ENCODE measurements around the gene CCDC116. TPM values are rescaled to one million over a fixed set of nuclear protein-coding genes. Genes with fewer than 3 reads are reported as not detected.

CCDC116 gene
- not detected in 2 replicates for total RNA-seq

GRCh38 chr22:21632237-21632895 is at the start of gene CCDC116:
CCDC116 (plus strand) TSS chr22:21632760; CDS start chr22:21633182, 422 bp downstream.

GRCh38 chr22:21629255-21630149 is 3.1 kb upstream of the CCDC116 start, which contains the start of gene YDJC:
YDJC (minus strand) TSS chr22:21630022; CDS start chr22:21630014, 8 bp downstream.

GRCh38 chr22:21641789-21642583 is 9.4 kb downstream of the CCDC116 start, which contains the start of gene SDF2L1:
SDF2L1 (plus strand) TSS chr22:21642302; CDS start chr22:21642337, 35 bp downstream.

Other genes with a start within 250 kb of the CCDC116 start
- gene RIMBP3B, start 249.0 kb upstream of the CCDC116 start, total RNA-seq, result not detected in 2 replicates
- gene HIC2, start 215.4 kb upstream of the CCDC116 start, total RNA-seq, result 0.53 and 1.4 TPM in 2 replicates
- gene TMEM191C, start 165.4 kb upstream of the CCDC116 start, total RNA-seq, result 0.29 and 0.71 TPM in 2 replicates
- gene RIMBP3C, start 81.3 kb upstream of the CCDC116 start, total RNA-seq, result 0.18 TPM in 1 of 2 replicates, not detected in the other
- gene UBE2L3, start 65.0 kb upstream of the CCDC116 start, total RNA-seq, result 64.9 and 70.3 TPM in 2 replicates
- 37.2 and 43.5 TPM in 2 replicates for gene YDJC, start 2.7 kb upstream of the CCDC116 start, total RNA-seq
- 45.6 and 51.2 TPM in 2 replicates for gene SDF2L1, start 9.5 kb downstream of the CCDC116 start, total RNA-seq
- gene PPIL2, start 33.3 kb downstream of the CCDC116 start, total RNA-seq, result 18.4 and 28.3 TPM in 2 replicates
- gene YPEL1, start 103.0 kb downstream of the CCDC116 start, total RNA-seq, result 0.18 and 0.58 TPM in 2 replicates
- gene MAPK1, start 234.9 kb downstream of the CCDC116 start, total RNA-seq, result 32.3 and 35.6 TPM in 2 replicates

Data from myometrial cell (primary cell).